LNCaP clone FGC (cell line): Measurements from ENCODE around the gene TCEA2.

Experiments used
- DNase-seq: peaks from one replicate; pipeline ENCODE4 v3.0.0-alpha.2; 2011; ENCODE audit warnings: low read depth
- H3K4me3 ChIP-seq: 2 replicates; pipeline ENCODE4 v1.5.1; 2011; ENCODE audit warnings: mild to moderate bottlenecking, low read depth, low read length, control low read depth
- TF ChIP-seq, protein P1 (sequence below): IDR thresholded peaks from 2 replicates; pipeline ENCODE4 v1.5.1; 2012; ENCODE audit warnings: mild to moderate bottlenecking; ENCODE audit not compliant: control insufficient read depth, insufficient read depth; ENCODE audit errors: extremely low read depth

Gene TCEA2

DNA sequence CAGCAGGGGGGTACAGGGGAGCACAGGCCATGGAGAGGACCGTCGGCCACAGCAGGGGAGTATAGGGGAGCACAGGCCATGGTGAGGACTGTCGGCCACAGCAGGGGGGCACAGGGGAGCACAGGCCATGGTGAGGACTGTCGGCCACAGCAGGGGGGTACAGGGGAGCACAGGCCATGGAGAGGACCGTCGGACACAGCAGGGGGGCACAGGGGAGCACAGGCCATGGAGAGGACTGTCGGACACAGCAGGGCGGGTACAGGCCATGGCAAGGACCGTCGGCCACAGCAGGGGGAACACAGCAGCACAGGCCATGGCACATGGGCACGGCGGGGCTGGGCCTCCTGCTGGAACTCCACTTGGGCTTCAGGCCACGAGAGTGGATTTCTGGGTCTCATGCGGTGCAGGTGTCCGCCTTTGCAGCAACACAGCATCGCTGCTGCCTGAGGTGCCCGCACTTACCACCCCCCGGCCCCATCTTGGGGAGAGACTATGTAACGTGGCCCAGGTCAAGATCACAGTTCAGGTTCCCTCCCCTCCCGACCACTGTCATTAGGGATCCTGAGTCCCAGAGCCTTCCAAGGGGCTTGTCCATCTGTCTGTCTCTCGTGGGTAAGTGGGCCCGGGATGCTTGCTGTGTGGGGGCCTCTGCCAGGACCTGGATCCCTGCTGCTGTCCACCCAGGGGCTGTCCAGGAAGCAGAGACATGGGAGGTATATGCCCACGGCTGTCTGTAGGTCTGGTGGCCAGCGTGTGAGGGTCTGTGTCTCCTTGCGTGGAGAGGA lies 41.9 kb downstream of the TCEA2 start:
- H3K4me3 ChIP-seq = no peak overlapping the region
- no peak for DNase-seq
- TF ChIP-seq, protein P1, sequence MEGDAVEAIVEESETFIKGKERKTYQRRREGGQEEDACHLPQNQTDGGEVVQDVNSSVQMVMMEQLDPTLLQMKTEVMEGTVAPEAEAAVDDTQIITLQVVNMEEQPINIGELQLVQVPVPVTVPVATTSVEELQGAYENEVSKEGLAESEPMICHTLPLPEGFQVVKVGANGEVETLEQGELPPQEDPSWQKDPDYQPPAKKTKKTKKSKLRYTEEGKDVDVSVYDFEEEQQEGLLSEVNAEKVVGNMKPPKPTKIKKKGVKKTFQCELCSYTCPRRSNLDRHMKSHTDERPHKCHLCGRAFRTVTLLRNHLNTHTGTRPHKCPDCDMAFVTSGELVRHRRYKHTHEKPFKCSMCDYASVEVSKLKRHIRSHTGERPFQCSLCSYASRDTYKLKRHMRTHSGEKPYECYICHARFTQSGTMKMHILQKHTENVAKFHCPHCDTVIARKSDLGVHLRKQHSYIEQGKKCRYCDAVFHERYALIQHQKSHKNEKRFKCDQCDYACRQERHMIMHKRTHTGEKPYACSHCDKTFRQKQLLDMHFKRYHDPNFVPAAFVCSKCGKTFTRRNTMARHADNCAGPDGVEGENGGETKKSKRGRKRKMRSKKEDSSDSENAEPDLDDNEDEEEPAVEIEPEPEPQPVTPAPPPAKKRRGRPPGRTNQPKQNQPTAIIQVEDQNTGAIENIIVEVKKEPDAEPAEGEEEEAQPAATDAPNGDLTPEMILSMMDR = no peak

DNA sequence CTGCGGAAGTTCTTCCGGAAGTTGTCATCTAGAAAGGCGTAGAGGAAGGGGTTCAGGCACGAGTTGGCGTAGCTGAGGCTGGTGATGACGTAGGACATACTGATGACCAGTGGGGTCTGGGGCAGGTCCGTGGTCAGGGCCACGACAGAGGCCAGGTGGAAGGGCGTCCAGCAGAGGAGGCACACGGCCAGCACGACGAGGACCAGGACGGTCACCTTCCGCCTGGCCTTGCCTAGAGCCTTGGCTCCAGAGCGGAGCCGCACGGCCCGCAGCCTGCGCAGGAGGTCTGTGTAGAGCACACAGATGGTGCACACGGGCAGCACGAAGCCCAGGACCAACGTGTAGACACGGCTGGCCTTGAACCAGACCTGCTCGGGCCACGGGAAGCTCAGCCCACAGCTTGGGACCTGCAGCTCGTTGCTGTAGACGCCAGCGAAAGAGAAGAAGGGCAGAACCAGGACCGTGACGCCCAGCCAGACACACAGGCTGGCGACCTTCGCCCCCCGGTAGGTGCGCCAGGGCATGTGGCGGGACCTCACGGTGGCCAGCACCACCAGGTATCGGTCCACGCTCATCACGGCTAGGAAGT lies 42.9 kb downstream of the TCEA2 start:
- no peak for DNase-seq
- H3K4me3 ChIP-seq = no peak overlapping the region
- TF ChIP-seq, protein P1 = no peak

DNA sequence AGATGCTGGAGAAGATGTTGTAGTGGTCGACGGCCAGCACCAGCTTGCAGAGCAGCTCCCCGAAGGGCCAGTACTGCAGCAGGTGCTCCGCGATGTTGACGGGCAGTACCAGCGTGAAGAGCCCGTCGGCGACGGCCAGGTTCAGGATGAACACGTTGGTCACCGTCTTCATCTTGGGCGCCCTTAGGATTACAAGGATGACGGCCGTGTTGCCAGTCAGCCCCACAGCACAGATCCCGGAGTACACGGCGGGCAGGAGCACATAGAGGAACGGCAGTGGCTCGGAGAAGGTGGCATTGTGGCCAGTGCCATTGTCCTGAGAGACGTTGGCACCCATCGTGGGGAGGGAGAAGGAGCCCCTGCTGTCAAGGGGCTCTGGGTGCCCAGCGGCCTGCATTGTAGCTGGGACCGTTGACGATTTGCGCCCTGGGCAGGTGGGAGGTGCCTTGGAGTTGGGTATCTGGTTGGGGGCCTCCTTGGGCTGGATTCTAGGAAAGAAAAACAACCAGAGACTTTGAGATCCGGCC lies 43.5 kb downstream of the TCEA2 start:
- TF ChIP-seq, protein P1 = no peak
- no peak overlapping the region for H3K4me3 ChIP-seq
- DNase-seq = no peak

DNA sequence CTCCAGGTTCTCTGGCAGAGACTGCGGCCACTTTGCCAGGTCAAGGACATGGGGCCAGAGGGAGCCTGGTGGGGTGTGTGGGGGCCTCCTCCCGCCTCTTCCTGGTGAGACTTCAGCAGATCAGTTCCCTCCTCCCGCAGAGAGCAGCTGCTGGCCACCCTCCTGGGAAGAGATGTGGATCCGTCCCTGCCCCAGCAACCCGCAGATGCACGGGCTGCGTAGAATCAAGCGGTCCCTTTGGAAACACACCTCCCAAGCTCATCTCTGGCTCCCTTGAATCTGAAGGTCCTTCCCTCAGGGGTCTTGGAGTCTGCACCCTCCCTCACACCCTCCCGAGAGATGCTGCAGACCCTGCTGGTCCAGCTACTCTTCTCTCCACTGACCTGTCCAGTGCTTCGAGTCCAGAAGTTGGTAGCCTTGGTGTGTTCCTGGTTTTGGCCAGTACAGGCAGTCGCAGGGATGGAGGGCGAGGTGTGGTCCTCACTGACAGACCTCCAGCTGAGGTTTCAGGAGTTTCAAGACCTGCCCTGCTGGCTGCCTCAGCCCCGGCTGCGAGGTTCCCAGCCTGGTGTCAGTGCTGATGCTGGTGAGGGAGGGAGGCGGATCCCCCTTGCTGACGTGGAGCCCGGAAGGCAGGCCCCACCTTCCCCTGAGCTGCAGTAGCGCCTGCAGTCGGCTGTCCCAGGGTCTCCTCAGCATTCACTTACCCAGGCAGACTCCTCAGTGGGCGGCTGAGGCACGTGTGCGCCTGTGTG lies 44.2 kb downstream of the TCEA2 start, which contains the start of gene NPBWR2:
TSS of gene NPBWR2 (minus strand) at position 585 of the 755 bp plus-strand sequence. CDS start 734 bp downstream, outside the sequence.
- TF ChIP-seq, protein P1 = no peak
- DNase-seq = no peak
- H3K4me3 ChIP-seq = no peak within 1 kb of the TSS

DNA sequence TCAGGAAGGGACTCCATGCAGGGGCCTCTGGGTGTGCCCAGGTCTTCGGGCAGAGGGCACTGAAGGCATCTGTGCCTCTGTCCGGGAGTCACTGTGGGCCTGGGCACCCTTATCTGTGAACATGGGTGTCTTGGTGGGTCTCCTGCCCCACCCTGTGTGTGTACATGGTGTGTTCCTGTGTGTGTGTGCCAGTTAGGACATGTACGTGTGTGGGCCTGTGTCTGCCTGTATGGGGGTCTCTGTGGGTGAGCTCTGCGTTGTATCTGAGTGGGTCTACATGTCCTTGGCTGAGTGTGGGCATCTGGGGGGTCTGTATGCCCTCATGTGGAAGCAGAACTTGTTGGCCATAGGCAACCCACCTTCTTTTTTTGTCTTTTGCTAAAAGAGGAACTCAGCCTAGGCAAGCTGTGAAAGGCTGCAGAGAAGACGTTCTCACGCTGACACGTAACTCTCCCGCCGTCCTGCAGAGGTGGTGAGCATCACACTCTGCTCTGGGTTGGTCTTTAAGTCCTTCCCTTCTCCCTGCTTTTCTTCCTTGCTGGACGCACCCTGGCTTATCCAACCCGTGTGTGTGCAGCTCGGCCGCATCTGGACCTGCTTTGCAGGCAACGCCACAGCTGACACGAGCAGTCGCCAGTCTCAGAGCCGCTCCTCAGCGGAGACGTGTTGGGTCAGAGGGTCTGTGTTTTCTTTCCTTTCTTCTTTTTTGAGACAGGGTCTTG lies 44.9 kb downstream of the TCEA2 start:
- TF ChIP-seq, protein P1 = no peak
- DNase-seq = no peak
- H3K4me3 ChIP-seq = no peak overlapping the region
